Measurements from ENCODE around the gene TTC32.
"Not testable (repeated sequence)": the region's sequence is repeated elsewhere in the genome, so short reads cannot be mapped to it uniquely, and the experiment has no call there.

TTC32 gene

DNA sequence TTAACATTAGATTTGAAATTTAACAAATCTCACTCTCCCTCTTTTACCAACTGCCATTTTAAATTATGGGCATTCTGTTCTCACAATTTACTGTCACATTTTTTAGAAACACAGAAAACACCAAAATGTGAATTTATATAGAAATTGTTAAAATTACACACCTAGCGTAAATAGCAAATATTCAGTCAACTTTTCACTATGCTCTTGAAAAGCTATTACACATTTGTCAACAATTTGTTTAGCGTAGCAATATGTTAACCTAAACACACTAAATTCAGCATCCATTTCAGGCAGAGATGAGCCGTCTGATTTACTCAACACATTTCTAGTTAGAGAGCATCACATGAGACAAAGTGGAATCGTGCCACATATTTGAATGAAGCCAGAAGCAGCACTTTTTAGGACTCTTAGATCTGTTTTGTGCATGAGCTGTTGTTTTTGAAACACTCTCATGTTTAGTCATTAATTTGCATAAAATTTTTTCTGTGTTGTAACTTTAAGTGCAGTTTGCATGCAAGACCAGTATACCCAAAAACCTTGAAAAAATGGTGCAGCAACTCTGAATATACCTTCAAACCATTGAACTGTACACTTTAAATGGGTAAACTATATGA lies 8.2 kb downstream of the TTC32 start:
- peaks cover 19 to 45% of the 10 kb centered on the region in 2 donors for H3K4me1 Mint-ChIP-seq (ENCODE audit: low read depth in 2 of 2)
- no peaks in the 10 kb centered on the region for H3K27me3 Mint-ChIP-seq
- peaks cover 10% of the 10 kb centered on the region for H3K36me3 Mint-ChIP-seq (ENCODE audit: insufficient read depth)
- H3K9me3 Mint-ChIP-seq, result no peaks in the 10 kb centered on the region
- no peak for DNase-seq
- peak overlapping the region in 1 of 2 donors; percentile 71 for H3K27ac Mint-ChIP-seq
- ATAC-seq (replicated peaks), result no peak
- H3K4me3 Mint-ChIP-seq, result no peak overlapping the region

DNA sequence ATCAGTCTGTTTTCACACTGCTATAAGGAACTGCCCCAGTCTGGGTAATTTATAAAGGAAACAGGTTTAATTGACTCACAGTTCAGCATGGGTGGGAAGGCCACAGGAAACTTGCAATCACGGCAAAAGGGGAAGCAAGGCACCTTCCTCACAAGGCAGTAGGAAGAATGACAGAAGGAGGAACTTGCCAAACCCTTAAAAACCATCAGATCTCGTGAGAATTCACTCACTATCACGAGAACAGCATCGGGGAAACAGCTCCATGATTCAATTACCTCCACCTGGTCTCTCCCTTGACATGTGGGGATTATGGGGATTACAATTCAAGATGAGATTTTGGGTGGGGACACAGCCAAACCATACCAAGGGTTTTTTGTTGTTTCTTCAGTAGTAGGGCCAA lies 9.8 kb downstream of the TTC32 start:
- Mint-ChIP-seq H3K36me3 (ENCODE audit: insufficient read depth) (peaks cover 10% of the 10 kb centered on the region), H3K4me1 (ENCODE audit: low read depth in 2 of 2) (peaks cover 10 to 36% of the 10 kb centered on the region in 2 donors)
- H3K27me3 Mint-ChIP-seq; ATAC-seq (replicated peaks); H3K4me3 Mint-ChIP-seq; H3K9me3 Mint-ChIP-seq; DNase-seq; H3K27ac Mint-ChIP-seq: not testable (repeated sequence)

DNA sequence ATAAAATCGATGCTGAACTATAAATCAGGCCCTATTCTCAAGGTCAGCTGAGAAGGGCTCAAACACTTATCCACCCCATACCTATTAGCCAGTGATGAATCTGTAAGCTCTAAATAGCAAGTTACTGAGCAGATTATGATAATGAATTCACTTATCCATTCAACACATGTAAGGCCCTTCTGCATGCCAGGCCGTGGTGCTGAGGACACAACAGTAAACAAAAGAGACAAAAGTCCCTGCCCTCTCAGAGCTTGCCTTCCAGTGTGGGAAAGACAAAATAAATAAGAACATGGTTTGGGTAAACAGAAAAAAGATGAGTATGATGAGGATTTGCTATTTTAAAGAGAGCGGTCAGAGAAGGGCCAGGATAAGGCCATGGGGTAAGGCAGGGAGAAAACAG lies 11.7 kb downstream of the TTC32 start:
- Mint-ChIP-seq H3K4me1 (ENCODE audit: low read depth in 2 of 2) (peaks cover 7 to 25% of the 10 kb centered on the region in 2 donors), H3K4me3 (no peak overlapping the region), H3K36me3 (ENCODE audit: insufficient read depth) (peaks cover 5% of the 10 kb centered on the region), H3K9me3 (no peaks in the 10 kb centered on the region), H3K27me3 (no peaks in the 10 kb centered on the region), H3K27ac (peak overlapping the region in 1 of 2 donors; percentile 65)
- ATAC-seq (replicated peaks) (no peak), DNase-seq (no peak)

DNA sequence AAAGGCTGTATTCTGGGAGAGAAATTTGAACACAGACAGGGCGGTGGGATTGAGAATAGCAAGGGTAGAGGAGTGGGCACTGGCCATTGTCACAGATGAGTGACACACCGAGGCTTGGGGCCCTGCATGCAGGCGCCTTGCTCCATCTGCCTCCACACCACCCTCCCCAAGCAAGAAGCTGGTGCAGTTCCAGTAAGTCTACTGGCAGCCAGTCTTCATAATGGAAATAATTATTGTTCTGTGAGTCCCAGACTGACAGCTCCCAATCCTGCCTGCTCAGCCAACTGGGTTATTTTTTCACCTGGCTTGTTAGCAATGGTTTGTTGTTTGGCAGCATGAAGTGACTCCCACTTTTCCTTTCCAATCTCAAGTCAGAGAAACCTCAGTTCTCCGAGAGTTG lies 13.0 kb downstream of the TTC32 start:
- Mint-ChIP-seq H3K27me3 (no peaks in the 10 kb centered on the region), H3K9me3 (no peaks in the 10 kb centered on the region), H3K27ac (no peak overlapping the region), H3K4me1 (ENCODE audit: low read depth in 2 of 2) (peaks cover 5 to 19% of the 10 kb centered on the region in 2 donors), H3K4me3 (no peak overlapping the region), H3K36me3 (ENCODE audit: insufficient read depth) (no peaks in the 10 kb centered on the region)
- no peak for ATAC-seq (replicated peaks)
- no peak for DNase-seq

DNA sequence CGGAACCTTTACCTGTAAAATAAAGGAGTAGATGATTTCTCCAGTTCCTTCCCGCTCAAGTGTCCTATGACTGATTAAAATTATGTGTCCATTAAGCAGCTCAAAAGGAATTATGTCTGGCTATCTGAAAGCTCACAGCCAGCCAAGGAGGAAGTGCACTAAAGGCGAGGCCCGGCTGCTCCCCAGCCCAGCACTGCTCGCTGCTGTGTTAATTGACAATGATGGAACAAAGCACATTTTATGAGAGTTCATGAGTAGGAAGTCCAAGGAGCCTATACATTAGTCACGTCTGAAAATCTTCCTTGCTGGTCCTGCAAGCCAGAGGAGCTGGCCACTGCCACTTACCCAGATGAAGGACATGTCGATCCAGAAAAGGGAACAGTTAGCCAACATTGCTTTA lies 14.3 kb downstream of the TTC32 start:
- Mint-ChIP-seq H3K4me1 (ENCODE audit: low read depth in 2 of 2) (peaks cover 5 to 12% of the 10 kb centered on the region in 2 donors), H3K27ac (no peak overlapping the region), H3K9me3 (no peaks in the 10 kb centered on the region), H3K27me3 (no peaks in the 10 kb centered on the region), H3K4me3 (no peak overlapping the region), H3K36me3 (ENCODE audit: insufficient read depth) (no peaks in the 10 kb centered on the region)
- ATAC-seq (replicated peaks) (no peak), DNase-seq (no peak)

DNA sequence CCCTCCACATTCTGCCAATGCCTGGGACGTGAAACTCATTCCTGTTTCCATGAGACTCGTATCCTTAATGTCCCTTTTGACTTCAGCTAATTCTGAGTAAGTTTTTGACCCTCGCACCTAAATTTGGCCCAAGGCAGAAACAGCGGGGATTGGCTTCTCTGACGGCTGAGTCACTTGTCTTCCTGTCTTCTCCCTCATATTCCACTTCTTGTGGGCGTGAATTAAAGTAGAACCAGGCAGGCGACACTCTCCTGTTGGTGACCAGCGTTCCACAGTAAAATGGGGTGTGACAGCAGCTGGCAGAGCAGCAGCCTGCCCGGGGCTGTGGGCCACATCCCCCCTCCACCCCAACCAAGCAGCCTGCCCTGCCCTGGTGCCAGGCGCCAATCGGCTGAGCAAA lies 15.5 kb downstream of the TTC32 start:
- DNase-seq (no peak), ATAC-seq (replicated peaks) (no peak)
- no peaks in the 10 kb centered on the region for H3K27me3 Mint-ChIP-seq
- H3K4me1 Mint-ChIP-seq (ENCODE audit: low read depth in 2 of 2), result peaks cover 2 to 8% of the 10 kb centered on the region in 2 donors
- no peaks in the 10 kb centered on the region for H3K36me3 Mint-ChIP-seq (ENCODE audit: insufficient read depth)
- no peak overlapping the region for H3K27ac Mint-ChIP-seq
- H3K4me3 Mint-ChIP-seq, result no peak overlapping the region
- H3K9me3 Mint-ChIP-seq, result no peaks in the 10 kb centered on the region

DNA sequence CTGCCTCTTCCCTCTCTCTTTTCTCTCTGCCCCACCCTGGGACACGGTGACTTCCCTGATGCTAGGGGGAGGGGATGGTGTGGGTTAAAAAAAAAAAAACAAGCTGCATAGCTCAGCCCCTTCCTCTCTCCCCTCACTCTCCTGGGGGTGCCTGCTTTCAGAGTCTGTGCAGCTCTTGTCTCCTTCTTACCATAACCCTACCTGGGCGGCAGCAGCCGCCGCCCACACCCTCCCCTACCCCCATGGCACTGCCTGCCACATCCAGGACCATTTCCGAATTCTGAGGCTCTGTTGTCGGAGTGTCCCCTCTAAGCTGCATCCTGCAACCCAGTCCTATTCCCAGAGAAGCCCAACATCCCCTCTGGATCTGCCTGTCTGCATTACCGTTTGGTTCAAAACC lies 16.0 kb downstream of the TTC32 start:
- Mint-ChIP-seq H3K9me3 (no peaks in the 10 kb centered on the region), H3K4me3 (no peak overlapping the region), H3K27me3 (no peaks in the 10 kb centered on the region), H3K36me3 (ENCODE audit: insufficient read depth) (no peaks in the 10 kb centered on the region), H3K27ac (no peak overlapping the region), H3K4me1 (ENCODE audit: low read depth in 2 of 2) (peaks cover 2 to 8% of the 10 kb centered on the region in 2 donors)
- ATAC-seq (replicated peaks) (no peak), DNase-seq (no peak)

DNA sequence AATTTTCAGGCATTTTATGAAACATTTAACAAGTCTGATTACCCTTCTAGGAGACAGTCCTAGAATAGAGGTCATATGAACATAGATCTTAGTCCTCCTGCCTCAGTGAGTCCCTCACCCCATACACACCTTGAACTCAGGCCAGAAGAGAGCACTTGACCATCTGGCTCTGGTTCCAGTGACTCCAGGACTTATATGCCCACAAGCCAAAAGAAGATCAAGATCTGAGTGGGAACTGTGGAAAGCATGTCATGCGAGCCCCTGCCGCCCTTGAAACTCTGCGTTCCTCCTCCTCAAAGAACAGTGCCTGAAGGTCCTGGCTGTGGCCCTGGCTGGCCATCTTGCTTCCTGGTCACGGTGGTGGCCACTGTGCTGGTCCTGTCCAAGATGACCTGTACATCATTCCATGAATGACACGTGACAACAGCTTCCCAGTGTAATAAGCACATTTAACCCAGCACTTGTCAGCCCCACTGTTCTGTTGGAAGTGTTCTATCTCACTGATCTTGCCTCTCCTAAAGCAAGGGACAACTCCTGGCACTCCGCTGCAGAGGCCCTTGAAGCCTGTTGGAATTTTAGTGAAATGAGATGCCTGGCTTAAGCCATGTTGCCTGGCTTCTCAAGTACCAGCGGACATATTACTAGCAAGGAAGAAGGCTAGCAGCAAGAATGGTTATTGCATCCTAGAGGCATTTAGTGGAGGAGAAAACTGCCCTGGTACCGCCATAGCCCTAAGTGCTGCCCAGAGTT lies 17.6 kb downstream of the TTC32 start:
- Mint-ChIP-seq H3K36me3 (ENCODE audit: insufficient read depth) (no peaks in the 10 kb centered on the region), H3K9me3 (no peaks in the 10 kb centered on the region), H3K27ac (no peak overlapping the region), H3K27me3 (no peaks in the 10 kb centered on the region), H3K4me1 (ENCODE audit: low read depth in 2 of 2) (peaks cover 0 to under 1% of the 10 kb centered on the region in 2 donors), H3K4me3 (no peak overlapping the region)
- no peak for DNase-seq
- no peak for ATAC-seq (replicated peaks)

DNA sequence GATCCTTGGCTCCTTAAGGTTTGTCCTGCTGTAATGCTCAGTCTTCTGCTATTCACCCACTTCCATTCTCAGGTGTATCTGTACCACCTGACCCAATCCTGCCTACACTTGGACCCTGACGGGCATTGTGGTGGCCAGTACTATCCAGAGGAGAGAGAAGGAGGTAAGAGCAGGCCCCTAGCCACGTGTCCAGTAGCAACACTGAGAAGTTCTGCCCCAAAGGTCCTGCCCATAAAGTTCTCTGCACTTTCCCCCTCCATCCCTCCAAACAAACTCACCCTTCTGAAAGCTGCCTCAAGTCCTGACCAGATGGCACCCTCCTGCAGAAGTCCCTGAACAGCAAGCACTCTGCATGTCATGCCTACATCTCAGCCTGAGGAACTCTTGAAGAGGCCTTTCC lies 18.3 kb downstream of the TTC32 start:
- no peak for ATAC-seq (replicated peaks)
- H3K4me1 Mint-ChIP-seq (ENCODE audit: low read depth in 2 of 2), result no peaks in the 10 kb centered on the region
- no peaks in the 10 kb centered on the region for H3K9me3 Mint-ChIP-seq
- H3K4me3 Mint-ChIP-seq, result no peak overlapping the region
- no peaks in the 10 kb centered on the region for H3K36me3 Mint-ChIP-seq (ENCODE audit: insufficient read depth)
- no peak for DNase-seq
- H3K27me3 Mint-ChIP-seq, result no peaks in the 10 kb centered on the region
- H3K27ac Mint-ChIP-seq, result no peak overlapping the region

DNA sequence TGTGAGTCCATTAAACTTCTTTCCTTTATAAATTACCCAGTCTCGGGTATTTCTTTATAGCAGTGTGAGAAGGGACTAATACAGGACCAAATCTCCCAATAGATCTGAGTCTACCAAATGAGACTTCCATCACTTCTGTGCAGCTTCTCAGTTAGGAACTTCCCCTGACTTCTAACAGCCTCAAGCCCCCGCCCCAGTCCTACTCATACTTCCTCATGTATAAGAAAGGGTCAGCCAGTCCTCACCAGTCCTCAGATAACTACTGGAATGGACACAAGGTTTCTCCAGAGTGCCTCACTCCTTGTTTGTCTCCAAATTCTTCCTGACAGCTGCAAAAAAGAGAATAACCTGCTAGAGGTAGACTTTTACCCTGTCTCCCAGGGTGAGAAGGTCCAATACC lies 19.5 kb downstream of the TTC32 start:
- Mint-ChIP-seq H3K9me3 (no peaks in the 10 kb centered on the region), H3K36me3 (ENCODE audit: insufficient read depth) (no peaks in the 10 kb centered on the region), H3K27ac (peak overlapping the region; percentile 13 to 73), H3K27me3 (no peaks in the 10 kb centered on the region), H3K4me1 (ENCODE audit: low read depth in 2 of 2) (no peaks in the 10 kb centered on the region), H3K4me3 (no peak overlapping the region)
- DNase-seq (no peak), ATAC-seq (replicated peaks) (no peak)

DNA sequence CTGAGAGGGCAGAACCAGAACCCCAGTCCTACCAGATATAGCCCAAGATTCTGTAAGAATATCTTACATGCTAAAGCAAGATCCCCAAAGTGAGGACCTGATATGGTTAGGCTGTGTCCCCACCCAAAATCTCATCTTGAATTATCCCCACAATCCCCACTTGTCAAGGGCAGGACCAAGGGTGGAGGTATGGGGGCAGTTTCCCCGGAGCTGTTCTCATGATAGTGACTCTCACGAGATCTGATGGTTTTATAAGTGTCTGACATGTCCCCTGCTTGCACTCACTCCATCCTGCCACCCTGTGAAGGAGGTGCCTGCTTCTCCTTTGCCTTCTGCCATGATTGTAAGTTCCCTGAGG lies 19.9 kb downstream of the TTC32 start:
- Mint-ChIP-seq H3K4me3 (no peak overlapping the region), H3K27me3 (no peaks in the 10 kb centered on the region), H3K36me3 (ENCODE audit: insufficient read depth) (no peaks in the 10 kb centered on the region), H3K4me1 (ENCODE audit: low read depth in 2 of 2) (no peaks in the 10 kb centered on the region), H3K9me3 (no peaks in the 10 kb centered on the region), H3K27ac (peak overlapping the region; percentile 13 to 73)
- ATAC-seq (replicated peaks) (no peak), DNase-seq (no peak)

DNA sequence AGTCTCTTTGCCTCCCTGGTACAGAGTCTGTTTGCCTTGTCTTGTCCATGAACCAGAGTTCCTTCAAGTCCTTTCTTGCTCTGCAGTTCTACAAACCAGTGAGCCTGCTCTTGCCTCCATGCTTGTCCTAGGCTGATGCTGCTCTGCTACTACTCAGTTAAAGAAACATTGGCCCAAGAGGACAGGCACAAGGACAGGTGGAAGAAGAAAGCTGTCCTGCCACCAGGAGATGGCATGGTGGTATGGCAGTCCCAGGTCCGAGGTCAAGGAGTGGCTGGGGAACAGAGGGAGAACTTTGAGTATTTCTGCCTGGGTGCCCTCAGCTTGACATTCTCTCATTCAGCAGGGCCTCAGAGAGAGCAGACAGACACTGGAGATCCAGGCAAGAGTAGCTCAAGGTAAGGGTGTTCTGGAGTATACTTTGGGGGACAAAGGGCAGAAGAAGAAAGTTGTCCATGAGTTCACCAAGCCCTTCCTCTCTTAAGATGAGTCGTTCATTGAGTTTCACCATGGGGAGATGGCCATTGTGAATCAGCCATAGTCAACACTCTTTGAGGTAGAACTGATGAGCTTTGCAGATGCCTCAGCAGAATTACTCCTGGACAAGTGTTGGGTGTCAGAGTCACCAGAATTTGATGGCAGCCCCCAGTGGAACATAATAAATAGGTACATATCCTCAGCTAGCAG lies 20.4 kb downstream of the TTC32 start:
- H3K36me3 Mint-ChIP-seq (ENCODE audit: insufficient read depth), result no peaks in the 10 kb centered on the region
- peak overlapping the region in 1 of 2 donors; percentile 73 for H3K27ac Mint-ChIP-seq
- H3K4me3 Mint-ChIP-seq, result no peak overlapping the region
- no peaks in the 10 kb centered on the region for H3K4me1 Mint-ChIP-seq (ENCODE audit: low read depth in 2 of 2)
- no peak for ATAC-seq (replicated peaks)
- H3K9me3 Mint-ChIP-seq, result no peaks in the 10 kb centered on the region
- DNase-seq, result no peak
- no peaks in the 10 kb centered on the region for H3K27me3 Mint-ChIP-seq

DNA sequence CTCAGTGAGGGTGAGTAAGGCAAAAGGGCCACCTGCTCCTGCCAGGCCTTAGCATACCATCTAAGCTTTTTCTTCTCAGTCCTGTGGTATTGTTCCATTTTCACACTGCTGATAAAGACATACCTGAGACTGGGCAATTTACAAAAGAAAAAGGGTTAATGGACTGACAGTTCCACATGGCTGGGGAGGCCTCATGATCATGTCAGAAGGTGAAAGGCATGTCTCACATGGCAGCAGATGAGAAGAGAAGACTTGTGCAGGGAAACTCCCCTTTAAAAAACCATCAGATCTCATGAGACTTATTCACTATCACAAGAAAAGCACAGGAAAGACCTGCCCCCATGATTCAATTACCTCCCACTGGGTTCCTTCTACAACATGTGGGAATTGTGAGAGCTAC lies 21.6 kb downstream of the TTC32 start:
- DNase-seq; H3K36me3 Mint-ChIP-seq (ENCODE audit: insufficient read depth): not testable (repeated sequence)

DNA sequence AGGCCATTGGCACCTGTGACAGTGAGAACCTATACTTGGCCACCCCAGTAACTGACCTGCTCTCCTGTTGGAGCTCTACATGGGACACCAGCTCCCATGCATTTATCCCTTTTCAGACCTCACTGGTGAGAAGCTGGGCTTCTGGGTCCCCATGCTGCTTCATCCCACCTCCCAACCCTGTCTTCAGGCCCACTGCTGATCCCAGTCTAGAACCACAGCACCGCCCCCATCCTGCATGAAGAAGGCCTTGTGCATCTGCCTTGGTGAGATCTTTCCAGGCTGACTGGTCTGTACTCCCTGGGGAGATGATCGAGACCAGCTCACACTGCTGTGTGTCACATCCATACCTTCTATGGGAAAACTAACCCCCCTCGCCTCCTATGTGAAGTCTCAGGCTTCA lies 22.7 kb downstream of the TTC32 start:
- no peaks in the 10 kb centered on the region for H3K36me3 Mint-ChIP-seq (ENCODE audit: insufficient read depth)
- no peak for ATAC-seq (replicated peaks)
- H3K4me3 Mint-ChIP-seq, result no peak overlapping the region
- no peaks in the 10 kb centered on the region for H3K9me3 Mint-ChIP-seq
- H3K27me3 Mint-ChIP-seq, result no peaks in the 10 kb centered on the region
- no peaks in the 10 kb centered on the region for H3K4me1 Mint-ChIP-seq (ENCODE audit: low read depth in 2 of 2)
- no peak for DNase-seq
- peak overlapping the region in 1 of 2 donors; percentile 1 for H3K27ac Mint-ChIP-seq

More for the DNA sequence above, 21.6 kb downstream of the TTC32 start:
- not testable (repeated sequence) for H3K4me1 Mint-ChIP-seq (ENCODE audit: low read depth in 2 of 2); H3K4me3 Mint-ChIP-seq; H3K27ac Mint-ChIP-seq; ATAC-seq (replicated peaks); H3K27me3 Mint-ChIP-seq; H3K9me3 Mint-ChIP-seq

Measured in effector memory CD8-positive, alpha-beta T cell (primary cell).